ENCODE measurements around the gene RAB3C.
"Not testable (repeated sequence)": the region's sequence is repeated elsewhere in the genome, so short reads cannot be mapped to it uniquely, and the experiment has no call there.

The RAB3C gene

GRCh38 chr5:58680503-58680902 lies 97.6 kb downstream of the RAB3C start:
- DNase-seq = no peak

DNA sequence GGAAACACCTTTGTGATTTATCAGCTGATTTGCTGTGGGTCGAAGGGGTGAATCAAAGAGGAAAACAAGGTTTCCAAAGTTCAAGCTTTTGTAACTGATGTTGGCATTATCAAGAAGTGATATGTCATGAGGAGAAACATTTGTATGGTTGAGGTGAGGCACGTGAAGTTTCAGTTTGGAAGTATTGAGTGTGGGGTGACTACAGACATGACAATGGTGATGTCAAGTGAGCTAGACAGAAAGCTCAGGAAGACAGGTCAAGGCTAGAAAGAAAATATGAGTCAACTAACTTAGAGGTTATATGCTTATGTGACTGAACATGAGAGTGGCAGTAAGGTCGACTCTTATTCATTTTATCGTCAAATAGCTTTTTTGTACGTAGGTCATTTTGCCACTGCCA lies 99.1 kb downstream of the RAB3C start:
- DNase-seq = no peak

GRCh38 chr5:58683567-58683966 lies 100.7 kb downstream of the RAB3C start:
- no peak for DNase-seq

DNA sequence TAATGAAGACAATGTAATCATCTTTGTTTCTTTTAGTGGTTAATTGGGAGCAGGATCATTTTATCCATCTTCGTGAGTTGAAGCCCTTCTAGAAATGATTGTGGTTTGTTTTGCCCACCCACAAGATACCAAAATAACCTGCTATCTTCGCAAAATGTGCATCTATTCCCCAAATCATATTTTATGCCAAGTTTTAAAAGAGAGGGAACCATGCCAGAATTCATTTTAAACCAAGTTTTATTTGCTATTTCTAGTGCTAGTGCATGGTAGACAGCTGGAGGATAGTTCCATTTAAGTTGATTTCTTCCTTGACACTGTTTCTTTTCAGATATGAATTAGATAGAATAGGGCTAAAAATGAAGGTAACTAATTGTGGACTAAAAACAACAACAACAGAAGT lies 104.2 kb downstream of the RAB3C start:
- DNase-seq = no peak

GRCh38 chr5:58687595-58687994 lies 104.7 kb downstream of the RAB3C start:
- DNase-seq = no peak

- DNase-seq = not testable (repeated sequence)
Observed at GRCh38 chr5:58699088-58699761, 116.3 kb downstream of the RAB3C start.

DNA sequence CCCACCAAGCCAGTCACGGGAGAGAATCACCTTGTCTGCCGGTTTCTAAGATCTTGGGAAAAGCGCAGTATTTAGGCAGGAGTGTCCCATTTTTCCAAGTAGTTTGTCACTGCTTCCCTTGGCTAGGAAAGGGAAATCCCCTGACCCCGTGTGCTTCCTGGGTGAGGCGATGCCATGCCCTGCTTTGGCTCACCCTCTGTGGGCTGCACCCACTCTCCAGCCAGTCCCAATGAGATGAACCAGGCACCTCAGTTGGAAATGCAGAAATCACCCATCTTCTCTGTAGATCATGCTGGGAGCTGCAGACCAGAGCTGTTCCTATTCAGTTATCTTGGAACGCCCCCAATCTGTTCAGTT lies 116.9 kb downstream of the RAB3C start:
- DNase-seq = no peak

- DNase-seq = no peak
Observed at GRCh38 chr5:58703925-58704555, 121.2 kb downstream of the RAB3C start.

- no peak for DNase-seq
Observed at GRCh38 chr5:58706736-58707135, 123.9 kb downstream of the RAB3C start.

- DNase-seq = no peak
Observed at GRCh38 chr5:58708456-58708855, 125.6 kb downstream of the RAB3C start.

GRCh38 chr5:58710425-58710824 lies 127.5 kb downstream of the RAB3C start:
- not testable (repeated sequence) for DNase-seq

- no peak for DNase-seq
Observed at GRCh38 chr5:58710871-58711270, 128.0 kb downstream of the RAB3C start.

DNA sequence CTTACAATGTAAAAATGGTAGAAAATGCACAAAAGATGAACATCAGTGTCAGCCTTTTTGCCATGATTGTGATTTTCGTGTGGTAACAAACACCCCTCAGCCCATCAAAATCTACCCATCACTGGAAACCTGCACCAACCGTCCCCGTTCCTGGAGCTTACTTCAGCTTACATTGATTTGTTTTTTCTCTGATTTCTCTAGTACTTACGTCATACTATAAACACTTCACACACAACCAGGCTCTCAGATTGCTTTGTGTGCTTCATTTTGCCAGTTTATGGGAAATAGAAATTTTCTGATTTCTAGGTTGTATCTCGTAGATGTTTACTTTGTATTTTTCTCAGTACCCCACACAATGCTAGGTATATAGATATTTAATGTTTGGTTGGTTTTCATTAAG lies 129.1 kb downstream of the RAB3C start:
- no peak for DNase-seq

DNA sequence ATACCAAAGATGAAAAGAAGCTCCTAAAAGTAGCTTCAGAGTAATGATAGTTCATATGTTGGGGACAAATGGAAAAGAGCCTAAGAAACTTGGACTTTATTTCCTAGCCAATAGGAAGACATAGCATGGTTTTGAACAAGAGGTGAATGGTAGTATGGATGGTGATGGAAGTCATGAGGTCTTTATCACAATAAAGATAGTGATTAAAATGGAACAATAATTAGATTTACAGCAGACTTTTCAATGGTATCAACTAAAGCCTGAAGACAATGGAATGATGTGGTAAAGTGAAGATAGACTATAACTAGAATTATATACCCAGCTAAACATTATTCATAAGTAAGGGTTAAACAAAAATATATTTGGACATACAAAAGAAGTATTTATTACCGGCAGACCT lies 131.2 kb downstream of the RAB3C start:
- no peak for DNase-seq

DNA sequence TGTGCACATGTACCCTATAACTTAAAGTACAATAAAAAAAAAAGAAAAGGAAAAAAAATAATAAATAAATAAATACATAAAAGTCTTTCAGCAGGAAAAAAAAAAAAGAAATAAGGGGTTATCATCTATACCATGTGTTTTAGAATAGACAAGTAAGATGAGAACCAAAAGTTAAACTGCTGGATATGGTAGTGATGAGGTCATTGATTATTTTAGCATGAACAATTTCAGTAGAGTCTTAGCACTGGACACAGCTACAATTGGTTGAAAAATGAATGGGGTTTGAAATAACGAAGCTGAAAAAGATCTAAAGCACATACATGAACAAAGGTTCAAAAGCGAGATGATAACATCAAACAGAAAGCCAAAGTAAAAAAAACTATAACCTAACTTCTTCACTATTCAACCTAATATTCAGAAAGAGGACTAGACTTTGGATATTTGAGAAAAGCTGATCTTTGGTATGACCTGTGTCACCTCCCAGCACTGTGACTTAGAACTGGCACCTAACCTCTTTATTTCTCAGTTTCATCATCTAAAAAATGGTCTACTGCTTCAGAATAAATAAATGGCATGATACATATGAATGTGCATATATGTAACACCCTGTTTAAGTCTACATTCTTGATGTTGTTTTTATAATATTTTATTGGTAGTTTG lies 133.3 kb downstream of the RAB3C start:
- no peak for DNase-seq

- no peak for DNase-seq
Observed at GRCh38 chr5:58716713-58717112, 133.8 kb downstream of the RAB3C start.

- DNase-seq = no peak
Observed at GRCh38 chr5:58717303-58718007, 134.6 kb downstream of the RAB3C start.

- DNase-seq = no peak
Observed at GRCh38 chr5:58718269-58718978, 135.5 kb downstream of the RAB3C start.

GRCh38 chr5:58722160-58722559 lies 139.3 kb downstream of the RAB3C start:
- no peak for DNase-seq

DNA sequence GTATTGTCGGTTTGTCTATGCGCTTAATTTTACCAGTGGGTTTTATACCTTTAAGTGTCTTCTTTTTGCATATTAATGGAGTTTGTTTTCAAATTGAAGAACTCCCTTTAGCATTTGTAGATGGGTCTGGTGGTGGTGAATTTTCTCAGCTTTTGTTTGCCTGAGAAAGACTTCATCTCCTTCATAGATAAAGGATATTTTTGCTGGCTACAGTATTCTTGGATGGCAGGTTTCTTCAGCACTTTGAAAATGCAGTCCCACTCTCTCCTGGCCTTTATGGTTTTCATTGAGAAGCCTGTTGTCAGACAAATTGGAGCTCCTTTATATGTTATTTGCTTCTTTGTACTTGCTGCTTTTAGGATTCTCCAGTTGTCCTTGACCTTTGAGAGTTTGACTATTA lies 142.1 kb downstream of the RAB3C start:
- DNase-seq = no peak

DNA sequence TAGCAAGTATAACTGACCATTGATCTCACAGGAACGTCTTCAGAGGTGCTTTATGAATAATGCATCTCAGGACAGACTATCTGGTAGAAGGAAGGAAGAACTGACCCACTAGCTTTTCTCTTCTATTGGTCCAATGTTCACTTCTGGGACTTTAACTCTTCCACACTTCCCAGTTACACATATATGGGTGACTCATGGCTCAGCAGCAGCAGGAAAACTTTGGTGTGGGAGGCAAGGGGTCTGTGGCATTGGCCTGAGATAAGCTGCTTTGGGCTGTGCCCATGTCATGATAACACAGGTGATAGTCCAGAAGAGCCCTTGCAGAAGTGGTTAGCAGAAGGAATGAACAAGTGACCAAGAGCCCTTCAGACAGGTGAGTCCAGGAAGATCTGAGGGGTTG lies 148.8 kb downstream of the RAB3C start:
- DNase-seq = no peak

DNA sequence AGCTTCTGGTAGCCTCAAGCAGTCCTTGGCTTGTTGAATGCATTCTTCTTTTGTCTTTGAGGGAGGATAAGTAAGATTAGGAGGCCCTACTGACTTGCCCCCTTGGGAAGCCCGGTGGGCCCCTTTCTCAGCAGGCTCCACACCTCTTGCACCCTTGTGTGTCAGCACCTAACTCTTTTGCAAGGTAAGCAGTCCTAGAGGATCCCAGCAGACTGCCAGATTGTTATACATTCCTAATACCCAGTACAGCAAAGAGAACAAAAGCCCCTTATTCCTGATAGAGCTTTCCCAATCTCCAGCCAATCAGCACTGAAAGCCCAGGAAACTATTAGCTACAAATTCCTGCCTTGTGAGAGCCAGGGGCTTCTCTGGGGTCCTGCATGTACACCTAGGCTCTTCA lies 152.8 kb downstream of the RAB3C start:
- no peak for DNase-seq

DNA sequence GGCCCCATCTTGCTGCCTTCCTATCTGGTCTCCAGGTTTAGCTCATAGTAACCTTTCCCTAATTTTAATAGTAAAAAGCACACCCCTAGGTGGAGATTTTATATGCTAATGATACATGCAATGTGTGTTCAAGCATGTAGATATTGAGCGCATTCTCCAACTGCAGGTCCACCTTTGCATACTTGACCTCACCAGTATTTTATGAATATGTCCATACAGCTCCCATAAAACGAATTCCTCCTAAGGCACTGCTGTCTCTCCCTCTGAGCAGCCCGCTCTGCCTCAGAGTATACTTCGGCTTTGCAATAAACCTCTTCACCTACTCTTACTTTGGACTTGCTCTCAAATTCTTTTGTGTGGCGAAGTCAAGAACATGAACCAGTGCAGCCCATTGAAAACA lies 153.3 kb downstream of the RAB3C start:
- DNase-seq = no peak

Measured in activated CD8-positive, alpha-beta memory T cell treated with anti-CD3 and anti-CD28 coated beads, Interleukin-2, amount 50 U/mL, for 48 hours (primary cell).